HepG2 (cell line): ENCODE data around the gene KLHDC8B. TPM values are rescaled to one million over a fixed set of nuclear protein-coding genes. Genes with fewer than 3 reads are reported as not detected.

Experiments
- ATAD3A ChIP-seq: sonication (generic); formaldehyde crosslinking; IDR thresholded peaks from 2 replicates; pipeline ENCODE4 v1.4.0; 2020; ENCODE audit warnings: missing genetic modification reagents
- BRD4 ChIP-seq: sonication (generic); formaldehyde crosslinking; IDR thresholded peaks from 2 replicates; pipeline ENCODE4 v1.4.0; 2020; ENCODE audit warnings: missing genetic modification reagents
- CEBPG ChIP-seq: IDR thresholded peaks from 2 replicates; pipeline ENCODE4 v1.6.1; 2016
- FOXJ3 ChIP-seq: sonication (generic); formaldehyde crosslinking; IDR thresholded peaks from 2 replicates; pipeline ENCODE4 v1.4.0; 2020; ENCODE audit warnings: missing genetic modification reagents, mild to moderate bottlenecking, borderline replicate concordance
- HNF4G ChIP-seq, 2 experiments: sonication (generic) in 1 of 2; formaldehyde crosslinking in 1 of 2; IDR thresholded peaks; 2 replicates each; pipeline versions ENCODE4 v1.4.0 to v1.6.1; 2011 to 2020; ENCODE audit warnings: borderline replicate concordance in 2 of 2, low read depth in 2 of 2, mild to moderate bottlenecking in 2 of 2, low read length in 1 of 2, missing genetic modification reagents in 1 of 2, moderate library complexity in 1 of 2
- HOXA5 ChIP-seq: sonication (generic); formaldehyde crosslinking; IDR thresholded peaks from 2 replicates; pipeline ENCODE4 v1.4.0; 2020; ENCODE audit warnings: missing genetic modification reagents
- NFE2L2 ChIP-seq: fragments of 150-350 bp; IDR thresholded peaks from 2 replicates; pipeline ENCODE4 v1.6.1; 2014; ENCODE audit warnings: low read length
- NR2F6 ChIP-seq, 2 experiments: IDR thresholded peaks; 2 replicates each; pipeline ENCODE4 v1.6.1; 2016; ENCODE audit warnings: antibody characterized with exemption in 1 of 2, mild to moderate bottlenecking in 1 of 2
- ZNF326 ChIP-seq: sonication (generic); formaldehyde crosslinking; IDR thresholded peaks from 2 replicates; pipeline ENCODE4 v1.4.0; 2020; ENCODE audit warnings: missing genetic modification reagents, borderline replicate concordance
- ZNF451 ChIP-seq: sonication (generic); formaldehyde crosslinking; IDR thresholded peaks from 2 replicates; pipeline ENCODE4 v1.5.0; 2020; ENCODE audit warnings: mild to moderate bottlenecking, missing genetic modification reagents
- ZNF792 ChIP-seq: IDR thresholded peaks from 2 replicates; pipeline ENCODE4 v1.6.1; 2016
- ZSCAN22 ChIP-seq: sonication (generic); formaldehyde crosslinking; IDR thresholded peaks from 2 replicates; pipeline ENCODE4 v1.4.0; 2020; ENCODE audit warnings: mild to moderate bottlenecking, missing genetic modification reagents
- polyA plus RNA-seq, 8 experiments: library from polyadenylated mRNA; depleted of rRNA in 3 of 8; stranded (reverse) in 7 of 8; unstranded in 1 of 8; fragments of >200 nt; fragmentation: Illumina TruSeq in 4 of 8; extraction: Trizol in 4 of 8; gene quantifications; 2 replicates each; pipeline versions ENCODE4 v1.2.1 to v1.2.3, GENCODE V29; 2011 to 2016; ENCODE audit warnings: low read depth in 4 of 8, missing spikeins in 1 of 8, mixed read lengths in 1 of 8; ENCODE audit not compliant: insufficient read depth in 1 of 8
- total RNA-seq, 5 experiments: library from RNA; depleted of rRNA; stranded (reverse); fragments of >200 nt; fragmentation: Illumina TruSeq; extraction: Trizol; gene quantifications; 2 replicates each; pipeline ENCODE4 v1.2.3, GENCODE V29; 2016; ENCODE audit warnings: low read depth in 1 of 5
- TF ChIP-seq, protein P1 (sequence below): sonication (generic); formaldehyde crosslinking; IDR thresholded peaks from 2 replicates; pipeline ENCODE4 v1.4.0; 2020; ENCODE audit warnings: mild to moderate bottlenecking, missing genetic modification reagents, borderline replicate concordance
- TF ChIP-seq, protein P2 (sequence below): sonication (generic); formaldehyde crosslinking; IDR thresholded peaks from 2 replicates; pipeline ENCODE4 v1.8.0; 2022; ENCODE audit warnings: mild to moderate bottlenecking, missing genetic modification reagents; ENCODE audit not compliant: insufficient replicate concordance
- TF ChIP-seq, protein P3 (sequence below): IDR thresholded peaks from 2 replicates; pipeline ENCODE4 v1.6.1; 2016; ENCODE audit warnings: missing compliant biosample characterization, missing genetic modification reagents, borderline replicate concordance
- TF ChIP-seq, protein P4 (sequence below): sonication (generic); formaldehyde crosslinking; IDR thresholded peaks from 2 replicates; pipeline ENCODE4 v1.4.0; 2020; ENCODE audit warnings: missing genetic modification reagents, mild to moderate bottlenecking, borderline replicate concordance
- TF ChIP-seq, protein P5 (sequence below): sonication (generic); formaldehyde crosslinking; IDR thresholded peaks from 2 replicates; pipeline ENCODE4 v1.4.0; 2020; ENCODE audit warnings: missing genetic modification reagents; ENCODE audit errors: not compliant biosample characterization

KLHDC8B gene
- total and polyA plus RNA-seq, 2 of the 13 experiments (the other 11 are each of a cell fraction or from before 2014, with no cell fraction given) = 17.2 to 17.8 TPM

DNA sequence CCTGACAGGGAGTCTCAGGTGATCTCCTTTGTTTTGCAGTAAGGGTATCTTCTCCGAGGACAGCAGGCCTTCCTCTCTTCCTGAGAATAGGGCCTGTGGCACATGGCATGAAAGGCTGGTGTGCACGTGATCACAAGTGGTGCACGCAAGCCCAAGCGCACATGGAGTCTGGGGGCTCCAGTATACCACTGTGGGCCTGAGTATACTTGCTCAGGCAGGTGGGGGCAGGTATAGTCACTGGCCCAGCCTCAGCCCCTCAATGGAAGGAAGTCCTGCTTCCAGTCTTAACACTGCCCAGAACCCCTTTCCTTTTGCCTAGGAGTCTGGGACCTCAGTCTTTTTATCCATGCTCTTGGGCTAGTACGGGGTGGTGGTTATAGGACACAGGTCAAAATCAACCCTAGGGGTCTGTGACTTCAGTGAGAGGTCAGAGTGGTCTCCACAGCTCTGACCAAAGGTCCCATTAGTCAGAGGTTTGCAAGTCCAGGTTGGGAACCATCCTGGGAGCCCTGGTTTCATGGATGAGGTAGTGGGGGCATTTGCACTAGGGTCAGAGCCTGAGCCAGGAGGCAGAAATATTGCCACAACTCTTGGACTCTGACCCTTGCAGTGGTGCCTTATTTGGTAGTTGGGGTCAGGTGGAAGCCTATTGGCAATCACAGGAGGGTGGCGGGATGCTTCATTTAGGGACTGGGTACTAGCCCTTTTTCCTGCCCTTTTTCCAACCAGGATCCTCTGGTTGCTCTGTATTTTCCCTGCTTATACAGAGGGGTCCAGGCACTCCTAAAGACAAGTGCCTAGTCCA, 4.4 kb upstream of the KLHDC8B start (continued):
- TF ChIP-seq, protein P1, sequence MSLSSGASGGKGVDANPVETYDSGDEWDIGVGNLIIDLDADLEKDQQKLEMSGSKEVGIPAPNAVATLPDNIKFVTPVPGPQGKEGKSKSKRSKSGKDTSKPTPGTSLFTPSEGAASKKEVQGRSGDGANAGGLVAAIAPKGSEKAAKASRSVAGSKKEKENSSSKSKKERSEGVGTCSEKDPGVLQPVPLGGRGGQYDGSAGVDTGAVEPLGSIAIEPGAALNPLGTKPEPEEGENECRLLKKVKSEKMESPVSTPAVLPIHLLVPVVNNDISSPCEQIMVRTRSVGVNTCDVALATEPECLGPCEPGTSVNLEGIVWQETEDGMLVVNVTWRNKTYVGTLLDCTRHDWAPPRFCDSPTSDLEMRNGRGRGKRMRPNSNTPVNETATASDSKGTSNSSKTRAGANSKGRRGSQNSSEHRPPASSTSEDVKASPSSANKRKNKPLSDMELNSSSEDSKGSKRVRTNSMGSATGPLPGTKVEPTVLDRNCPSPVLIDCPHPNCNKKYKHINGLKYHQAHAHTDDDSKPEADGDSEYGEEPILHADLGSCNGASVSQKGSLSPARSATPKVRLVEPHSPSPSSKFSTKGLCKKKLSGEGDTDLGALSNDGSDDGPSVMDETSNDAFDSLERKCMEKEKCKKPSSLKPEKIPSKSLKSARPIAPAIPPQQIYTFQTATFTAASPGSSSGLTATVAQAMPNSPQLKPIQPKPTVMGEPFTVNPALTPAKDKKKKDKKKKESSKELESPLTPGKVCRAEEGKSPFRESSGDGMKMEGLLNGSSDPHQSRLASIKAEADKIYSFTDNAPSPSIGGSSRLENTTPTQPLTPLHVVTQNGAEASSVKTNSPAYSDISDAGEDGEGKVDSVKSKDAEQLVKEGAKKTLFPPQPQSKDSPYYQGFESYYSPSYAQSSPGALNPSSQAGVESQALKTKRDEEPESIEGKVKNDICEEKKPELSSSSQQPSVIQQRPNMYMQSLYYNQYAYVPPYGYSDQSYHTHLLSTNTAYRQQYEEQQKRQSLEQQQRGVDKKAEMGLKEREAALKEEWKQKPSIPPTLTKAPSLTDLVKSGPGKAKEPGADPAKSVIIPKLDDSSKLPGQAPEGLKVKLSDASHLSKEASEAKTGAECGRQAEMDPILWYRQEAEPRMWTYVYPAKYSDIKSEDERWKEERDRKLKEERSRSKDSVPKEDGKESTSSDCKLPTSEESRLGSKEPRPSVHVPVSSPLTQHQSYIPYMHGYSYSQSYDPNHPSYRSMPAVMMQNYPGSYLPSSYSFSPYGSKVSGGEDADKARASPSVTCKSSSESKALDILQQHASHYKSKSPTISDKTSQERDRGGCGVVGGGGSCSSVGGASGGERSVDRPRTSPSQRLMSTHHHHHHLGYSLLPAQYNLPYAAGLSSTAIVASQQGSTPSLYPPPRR (CRISPR knock-in tag) = no peak
- no peak for TF ChIP-seq ZNF792
- TF ChIP-seq, protein P2, sequence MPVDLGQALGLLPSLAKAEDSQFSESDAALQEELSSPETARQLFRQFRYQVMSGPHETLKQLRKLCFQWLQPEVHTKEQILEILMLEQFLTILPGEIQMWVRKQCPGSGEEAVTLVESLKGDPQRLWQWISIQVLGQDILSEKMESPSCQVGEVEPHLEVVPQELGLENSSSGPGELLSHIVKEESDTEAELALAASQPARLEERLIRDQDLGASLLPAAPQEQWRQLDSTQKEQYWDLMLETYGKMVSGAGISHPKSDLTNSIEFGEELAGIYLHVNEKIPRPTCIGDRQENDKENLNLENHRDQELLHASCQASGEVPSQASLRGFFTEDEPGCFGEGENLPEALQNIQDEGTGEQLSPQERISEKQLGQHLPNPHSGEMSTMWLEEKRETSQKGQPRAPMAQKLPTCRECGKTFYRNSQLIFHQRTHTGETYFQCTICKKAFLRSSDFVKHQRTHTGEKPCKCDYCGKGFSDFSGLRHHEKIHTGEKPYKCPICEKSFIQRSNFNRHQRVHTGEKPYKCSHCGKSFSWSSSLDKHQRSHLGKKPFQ = no peak
- TF ChIP-seq CEBPG (CRISPR knock-in tag) = peak; percentile 61
- TF ChIP-seq HOXA5 (CRISPR knock-in tag) = no peak
- TF ChIP-seq NFE2L2 = no peak
- TF ChIP-seq ZNF451 (CRISPR knock-in tag) = no peak
- TF ChIP-seq HNF4G (IDR thresholded peaks at IDR 0.05; ENCODE audit: borderline replicate concordance, low read depth, low read length) = peak; percentile 75
- TF ChIP-seq HNF4G (CRISPR knock-in tag; IDR thresholded peaks at IDR 0.05; ENCODE audit: borderline replicate concordance, low read depth) = no peak
- TF ChIP-seq, protein P3, sequence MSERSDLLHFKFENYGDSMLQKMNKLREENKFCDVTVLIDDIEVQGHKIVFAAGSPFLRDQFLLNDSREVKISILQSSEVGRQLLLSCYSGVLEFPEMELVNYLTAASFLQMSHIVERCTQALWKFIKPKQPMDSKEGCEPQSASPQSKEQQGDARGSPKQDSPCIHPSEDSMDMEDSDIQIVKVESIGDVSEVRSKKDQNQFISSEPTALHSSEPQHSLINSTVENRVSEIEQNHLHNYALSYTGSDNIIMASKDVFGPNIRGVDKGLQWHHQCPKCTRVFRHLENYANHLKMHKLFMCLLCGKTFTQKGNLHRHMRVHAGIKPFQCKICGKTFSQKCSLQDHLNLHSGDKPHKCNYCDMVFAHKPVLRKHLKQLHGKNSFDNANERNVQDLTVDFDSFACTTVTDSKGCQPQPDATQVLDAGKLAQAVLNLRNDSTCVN = no peak; the same call in 1 of the 2 replicates
- TF ChIP-seq, protein P4, sequence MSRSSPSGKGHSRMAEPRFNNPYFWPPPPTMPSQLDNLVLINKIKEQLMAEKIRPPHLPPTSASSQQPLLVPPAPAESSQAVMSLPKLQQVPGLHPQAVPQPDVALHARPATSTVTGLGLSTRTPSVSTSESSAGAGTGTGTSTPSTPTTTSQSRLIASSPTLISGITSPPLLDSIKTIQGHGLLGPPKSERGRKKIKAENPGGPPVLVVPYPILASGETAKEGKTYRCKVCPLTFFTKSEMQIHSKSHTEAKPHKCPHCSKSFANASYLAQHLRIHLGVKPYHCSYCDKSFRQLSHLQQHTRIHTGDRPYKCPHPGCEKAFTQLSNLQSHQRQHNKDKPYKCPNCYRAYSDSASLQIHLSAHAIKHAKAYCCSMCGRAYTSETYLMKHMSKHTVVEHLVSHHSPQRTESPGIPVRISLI = no peak
- TF ChIP-seq ZSCAN22 (CRISPR knock-in tag) = no peak
- TF ChIP-seq ATAD3A (CRISPR knock-in tag) = no peak
- no peak for TF ChIP-seq BRD4 (CRISPR knock-in tag)
- peak; percentile 49 for TF ChIP-seq NR2F6 (IDR thresholded peaks at IDR 0.05)
- TF ChIP-seq NR2F6 (CRISPR knock-in tag; IDR thresholded peaks at IDR 0.05) = peak; percentile 67
- TF ChIP-seq, protein P5, sequence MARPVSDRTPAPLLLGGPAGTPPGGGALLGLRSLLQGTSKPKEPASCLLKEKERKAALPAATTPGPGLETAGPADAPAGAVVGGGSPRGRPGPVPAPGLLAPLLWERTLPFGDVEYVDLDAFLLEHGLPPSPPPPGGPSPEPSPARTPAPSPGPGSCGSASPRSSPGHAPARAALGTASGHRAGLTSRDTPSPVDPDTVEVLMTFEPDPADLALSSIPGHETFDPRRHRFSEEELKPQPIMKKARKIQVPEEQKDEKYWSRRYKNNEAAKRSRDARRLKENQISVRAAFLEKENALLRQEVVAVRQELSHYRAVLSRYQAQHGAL (CRISPR knock-in tag) = no peak
- no peak for TF ChIP-seq FOXJ3
- no peak for TF ChIP-seq ZNF326
